ENCODE data around the gene COA3. TPM values are rescaled to one million over a fixed set of nuclear protein-coding genes. Genes with fewer than 3 reads are reported as not detected.
A peak's percentile ranks its signal among the peaks of the same experiment; 100 is the strongest.
"Not testable (repeated sequence)": the region's sequence is repeated elsewhere in the genome, so short reads cannot be mapped to it uniquely, and the experiment has no call there.

Gene COA3
- total RNA-seq, 1 experiment from 2014 or later: 95.0 TPM

DNA sequence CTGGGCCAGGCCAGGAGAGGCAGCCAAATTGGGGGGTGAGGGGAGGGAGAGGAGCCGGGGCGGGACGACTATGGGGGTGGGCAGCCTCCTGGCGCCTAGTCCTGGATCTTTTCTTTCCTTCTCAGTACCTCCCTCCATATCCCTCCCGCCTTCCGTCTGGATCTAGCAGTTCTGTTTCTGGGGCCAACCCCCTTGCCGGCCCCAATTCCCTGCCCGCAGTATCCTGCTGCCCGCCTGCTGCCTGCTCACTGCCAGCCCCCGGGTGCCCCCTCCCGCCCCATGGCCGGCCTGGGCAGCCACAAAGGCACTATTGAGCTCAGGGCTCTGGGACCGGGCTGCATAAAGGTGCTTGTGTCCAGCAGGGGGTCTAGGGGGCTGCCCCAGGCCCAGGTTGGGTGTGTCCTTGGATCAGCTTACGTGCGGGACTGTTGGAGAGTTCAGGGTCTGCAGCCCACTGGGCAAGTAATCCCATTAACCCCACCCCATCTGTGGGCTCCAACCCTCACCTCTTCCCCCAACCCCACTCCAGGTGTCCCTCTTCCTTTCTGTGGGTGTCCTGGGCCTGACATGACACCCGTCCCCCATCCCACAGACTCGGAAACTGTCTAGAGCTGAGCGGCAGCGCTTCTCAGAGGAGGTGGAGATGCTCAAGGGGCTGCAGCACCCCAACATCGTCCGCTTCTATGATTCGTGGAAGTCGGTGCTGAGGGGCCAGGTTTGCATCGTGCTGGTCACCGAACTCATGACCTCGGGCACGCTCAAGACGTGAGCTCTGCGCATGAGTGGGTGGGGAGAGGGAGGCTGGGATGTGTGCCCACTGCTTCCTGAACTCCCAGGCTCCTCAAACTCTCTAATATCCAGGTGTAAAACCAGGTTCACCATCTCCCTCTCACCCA, 16.1 kb downstream of the COA3 start:
- no peak for DNase-seq (ENCODE audit: low read depth)

DNA sequence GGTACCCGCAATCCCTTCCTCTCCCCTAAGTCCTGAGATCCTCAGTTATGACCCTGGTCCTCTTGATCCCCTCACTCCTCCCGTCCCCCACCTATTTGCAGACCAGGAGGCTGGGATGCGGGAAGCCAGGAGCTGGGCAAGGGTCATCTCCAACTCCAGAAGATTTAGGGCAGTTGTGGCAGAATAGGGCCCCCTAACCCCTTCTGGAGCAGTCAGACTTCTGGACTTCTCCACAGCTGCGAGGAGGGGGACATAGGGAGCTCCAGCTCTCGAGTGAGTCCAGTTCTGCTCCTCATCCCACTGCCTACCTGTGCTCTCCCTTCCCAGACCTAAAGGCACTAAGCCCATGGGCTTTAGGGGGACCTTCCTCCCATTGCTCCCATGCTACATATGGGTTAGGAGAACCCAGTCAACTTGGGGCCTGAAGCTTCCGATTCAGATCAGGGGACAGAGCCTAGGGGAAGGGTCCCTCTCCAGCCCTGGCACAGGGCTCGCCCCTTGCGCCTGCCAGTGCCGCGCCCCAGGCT, 16.8 kb downstream of the COA3 start:
- DNase-seq (ENCODE audit: low read depth): no peak

DNA sequence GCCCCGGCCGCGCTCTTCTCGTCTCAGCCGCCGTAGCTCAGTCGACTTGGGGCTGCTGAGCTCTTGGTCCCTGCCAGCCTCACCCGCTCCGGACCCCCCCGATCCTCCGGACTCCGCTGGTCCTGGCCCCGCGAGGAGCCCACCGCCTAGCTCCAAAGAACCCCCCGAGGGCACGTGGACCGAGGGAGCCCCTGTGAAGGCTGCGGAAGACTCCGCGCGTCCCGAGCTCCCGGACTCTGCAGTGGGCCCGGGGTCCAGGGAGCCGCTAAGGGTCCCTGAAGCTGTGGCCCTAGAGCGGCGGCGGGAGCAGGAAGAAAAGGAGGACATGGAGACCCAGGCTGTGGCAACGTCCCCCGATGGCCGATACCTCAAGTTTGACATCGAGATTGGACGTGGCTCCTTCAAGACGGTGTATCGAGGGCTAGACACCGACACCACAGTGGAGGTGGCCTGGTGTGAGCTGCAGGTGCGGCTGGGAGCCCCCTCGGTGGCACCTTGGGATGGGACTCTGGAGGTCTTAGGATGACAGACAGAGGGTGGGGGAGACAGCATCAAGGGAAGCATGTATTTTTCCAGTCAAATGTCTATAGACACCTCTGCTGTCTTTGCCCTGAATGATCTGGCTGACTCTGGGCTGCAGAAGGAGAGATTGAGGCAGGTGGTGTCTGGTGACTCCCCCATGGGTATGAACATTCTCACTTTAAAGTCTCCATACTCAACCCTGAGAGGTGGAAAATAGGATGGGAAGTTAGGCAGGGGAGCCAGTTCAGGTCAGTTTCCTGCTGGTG, 17.5 kb downstream of the COA3 start:
- no peak for DNase-seq (ENCODE audit: low read depth)

DNA sequence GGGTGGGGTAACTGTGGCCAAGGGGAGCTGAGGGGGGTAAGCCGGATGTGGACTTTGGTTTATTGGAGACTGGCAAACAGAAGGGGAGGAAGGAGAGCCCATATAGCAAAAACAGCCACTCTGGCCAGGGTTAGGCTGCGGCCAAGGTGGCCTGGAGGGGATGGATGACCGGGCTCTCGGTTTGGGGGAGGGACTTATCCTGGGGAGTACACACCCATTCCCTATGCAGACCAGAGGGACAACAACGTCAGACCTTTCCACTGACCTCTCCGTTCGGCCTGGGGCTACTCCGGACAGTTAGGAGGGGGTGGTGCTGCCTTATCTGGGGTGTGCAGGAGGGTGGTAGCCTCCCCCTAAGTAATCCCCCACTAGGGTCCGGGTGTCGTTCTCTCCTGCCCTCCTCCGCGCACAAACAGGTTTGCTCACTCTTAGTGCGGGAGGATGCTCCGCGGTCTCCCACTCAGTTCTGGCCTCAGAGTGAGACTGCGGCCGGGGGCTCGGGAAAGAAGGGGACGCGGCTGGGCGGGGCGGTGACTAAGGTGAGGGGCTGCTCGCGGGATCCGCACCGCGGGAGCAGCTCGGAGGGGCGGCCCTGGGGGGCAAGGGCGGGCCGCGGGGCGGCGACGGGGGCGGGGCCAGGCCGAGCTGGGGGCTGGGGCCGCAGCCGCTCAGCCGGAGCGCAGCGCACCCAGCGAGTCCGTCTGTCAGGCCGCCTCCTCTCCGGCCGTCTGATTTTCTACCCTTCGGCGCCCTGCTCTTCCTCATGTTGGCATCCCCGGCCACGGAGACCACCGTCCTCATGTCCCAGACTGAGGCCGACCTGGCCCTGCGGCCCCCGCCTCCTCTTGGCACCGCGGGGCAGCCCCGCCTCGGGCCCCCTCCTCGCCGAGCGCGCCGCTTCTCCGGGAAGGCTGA, 18.3 kb downstream of the COA3 start, which contains the start of gene WNK4:
Gene WNK4 (plus strand): TSS at position 675 of the 915 bp plus-strand sequence. CDS start 89 bp downstream, at position 764.
- peak; percentile 87 for DNase-seq (ENCODE audit: low read depth)

DNA sequence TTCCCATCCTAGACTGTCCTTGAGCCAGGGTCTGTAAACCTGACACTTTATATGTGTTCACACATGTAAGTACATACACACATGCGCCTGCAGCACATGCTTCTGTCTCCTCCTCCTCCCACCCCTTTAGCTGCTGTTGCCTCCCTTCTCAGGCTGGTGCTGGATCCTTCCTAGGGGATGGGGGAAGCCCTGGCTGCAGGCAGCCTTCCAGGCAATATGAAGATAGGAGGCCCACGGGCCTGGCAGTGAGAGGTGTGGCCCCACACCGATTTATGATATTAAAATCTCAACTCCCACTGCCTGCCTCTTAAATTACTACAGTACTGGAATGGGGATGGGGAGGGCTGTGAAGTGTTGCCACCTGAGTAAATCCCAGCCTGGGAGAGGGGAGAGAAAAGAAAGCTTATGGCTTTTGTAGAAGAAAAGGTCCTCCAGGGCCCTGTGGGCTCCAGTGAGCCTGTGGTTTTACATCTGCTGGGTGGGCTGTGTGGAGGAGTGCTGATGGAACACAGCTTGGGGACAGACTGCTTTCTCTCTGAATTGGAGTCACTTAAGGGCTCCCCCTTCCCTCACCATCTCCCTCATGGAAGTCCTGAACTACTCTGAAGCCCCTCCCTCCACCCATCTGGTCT, 19.1 kb downstream of the COA3 start:
- no peak for DNase-seq (ENCODE audit: low read depth)

DNA sequence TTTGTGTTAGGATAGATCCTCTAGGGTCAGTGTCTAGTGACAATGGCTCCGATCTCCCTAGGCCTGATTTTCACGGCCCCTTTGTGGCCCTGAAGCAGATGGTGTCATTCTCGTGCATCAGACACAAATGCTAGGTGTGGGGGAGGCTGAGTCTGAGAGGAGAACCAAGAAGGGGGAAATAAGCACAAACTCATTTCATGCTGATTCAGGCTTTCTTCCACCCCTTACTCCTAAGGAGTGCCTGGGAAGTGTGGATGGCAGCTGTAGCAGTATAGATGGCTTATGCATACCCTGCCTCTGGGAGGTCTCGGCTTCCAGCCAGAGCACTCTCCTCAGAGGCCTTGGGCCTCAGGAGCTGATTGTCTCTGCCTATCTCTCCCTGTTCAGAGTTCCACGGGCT, 19.9 kb downstream of the COA3 start:
- DNase-seq (ENCODE audit: low read depth): no peak

DNA sequence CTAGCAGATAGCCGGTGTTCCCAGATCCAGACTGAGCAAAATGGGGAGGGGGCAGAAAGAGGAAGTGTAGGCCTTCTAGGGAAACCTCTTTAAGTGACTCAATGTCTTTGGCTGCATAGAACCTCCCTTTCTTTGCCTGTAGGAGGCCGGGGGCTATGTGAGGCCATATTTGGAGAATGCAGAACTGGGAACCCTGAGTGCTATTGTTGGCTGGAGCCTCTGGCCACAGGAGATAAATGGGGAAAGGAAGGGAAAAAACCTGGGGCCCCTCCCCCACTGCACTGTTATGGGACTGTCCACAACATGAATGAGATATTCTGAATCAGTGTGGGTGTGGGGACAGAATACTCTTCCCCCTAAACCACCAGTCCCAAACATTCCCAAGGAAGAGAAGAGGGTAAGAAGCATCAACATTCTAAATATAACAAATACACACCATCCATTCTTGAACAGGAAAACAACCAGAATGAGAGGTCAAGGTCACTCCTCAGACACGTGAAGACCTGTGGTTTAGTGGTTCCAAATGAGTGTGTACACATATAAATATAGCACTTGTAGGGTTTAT, 22.9 kb downstream of the COA3 start:
- peak; percentile 88 for DNase-seq (ENCODE audit: low read depth)

DNA sequence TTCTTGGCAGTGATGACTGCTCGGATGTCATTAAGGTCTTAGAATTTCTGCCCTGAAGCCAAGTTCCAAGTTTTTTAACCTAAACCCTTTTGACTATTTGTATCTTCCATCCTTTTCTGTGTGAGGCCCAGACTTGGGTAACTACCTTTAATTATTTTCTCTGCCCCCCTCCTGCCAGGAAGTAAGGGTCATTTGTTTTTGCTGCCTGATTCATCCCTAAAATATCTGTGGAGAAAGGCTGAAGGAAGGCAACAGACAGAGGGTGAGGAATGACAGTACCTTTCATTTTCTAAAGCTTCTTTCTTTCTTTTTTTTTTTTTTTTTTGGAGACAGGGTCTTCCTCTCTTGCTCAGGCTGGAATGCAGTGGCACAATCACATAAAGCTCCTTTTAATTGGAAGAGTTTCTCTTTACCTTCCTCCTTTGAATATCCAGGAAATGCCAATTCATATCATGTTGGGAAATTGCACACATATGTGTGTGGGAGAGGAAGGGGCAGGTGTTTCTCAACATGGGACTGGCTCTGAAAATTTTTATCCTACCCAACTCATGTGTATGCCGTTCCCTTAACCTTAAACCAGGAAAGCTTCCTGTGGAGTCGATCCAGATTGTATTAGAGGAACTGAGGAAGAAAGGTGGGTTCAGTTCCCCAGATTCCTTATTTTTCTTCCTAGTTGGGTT, 24.3 kb downstream of the COA3 start:
- peak; percentile 83 for DNase-seq (ENCODE audit: low read depth)

DNA sequence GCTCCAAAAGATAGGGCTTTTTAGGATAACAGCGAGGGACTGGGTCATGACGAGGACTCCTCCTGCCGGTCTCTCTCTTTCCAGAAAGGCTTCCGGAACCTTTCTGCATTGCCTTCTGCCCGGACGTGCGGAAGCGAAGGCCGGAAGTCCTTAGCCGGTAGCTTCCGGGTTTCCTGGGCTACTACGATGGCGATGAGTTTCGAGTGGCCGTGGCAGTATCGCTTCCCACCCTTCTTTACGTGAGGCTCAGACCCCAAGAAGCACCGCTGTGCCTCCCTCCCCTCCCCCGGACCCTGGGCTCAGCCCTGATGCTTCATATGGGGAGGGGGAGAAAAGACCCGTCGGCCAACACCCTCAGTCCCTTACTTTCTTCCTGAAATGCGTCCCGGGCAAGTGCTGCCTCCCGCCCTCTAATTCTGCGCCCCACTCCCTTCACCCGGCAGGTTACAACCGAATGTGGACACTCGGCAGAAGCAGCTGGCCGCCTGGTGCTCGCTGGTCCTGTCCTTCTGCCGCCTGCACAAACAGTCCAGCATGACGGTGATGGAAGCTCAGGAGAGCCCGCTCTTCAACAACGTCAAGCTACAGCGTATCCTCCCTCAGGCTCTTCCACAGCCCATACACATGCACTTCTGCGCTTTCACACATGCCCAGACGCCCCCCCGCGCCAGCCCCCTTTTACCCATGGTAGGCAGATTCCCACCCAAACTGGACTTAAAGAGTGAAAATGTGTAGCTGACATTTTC, 25.0 kb downstream of the COA3 start, which contains the start of gene VPS25:
Gene VPS25 (plus strand): TSS at position 160 of the 746 bp plus-strand sequence. CDS start 27 bp downstream, at position 187.
- peak; percentile 84 for DNase-seq (ENCODE audit: low read depth)

DNA sequence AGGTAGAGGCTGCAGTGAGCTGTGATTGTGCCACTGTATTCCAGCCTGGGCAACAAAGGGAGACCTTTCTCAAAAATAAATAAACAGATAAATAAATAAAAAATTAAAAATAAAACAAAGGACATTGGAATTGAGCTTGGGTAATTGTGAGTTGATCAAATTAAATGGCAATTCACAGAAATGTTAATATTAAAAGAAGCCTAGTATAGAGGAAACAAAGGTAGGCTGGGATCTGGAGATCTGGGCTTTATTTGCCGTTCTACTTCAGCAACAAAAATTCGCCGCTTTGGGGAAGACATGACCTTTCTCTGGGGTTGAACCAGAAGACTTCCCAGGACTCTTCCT, 25.6 kb downstream of the COA3 start:
- DNase-seq (ENCODE audit: low read depth): no peak

DNA sequence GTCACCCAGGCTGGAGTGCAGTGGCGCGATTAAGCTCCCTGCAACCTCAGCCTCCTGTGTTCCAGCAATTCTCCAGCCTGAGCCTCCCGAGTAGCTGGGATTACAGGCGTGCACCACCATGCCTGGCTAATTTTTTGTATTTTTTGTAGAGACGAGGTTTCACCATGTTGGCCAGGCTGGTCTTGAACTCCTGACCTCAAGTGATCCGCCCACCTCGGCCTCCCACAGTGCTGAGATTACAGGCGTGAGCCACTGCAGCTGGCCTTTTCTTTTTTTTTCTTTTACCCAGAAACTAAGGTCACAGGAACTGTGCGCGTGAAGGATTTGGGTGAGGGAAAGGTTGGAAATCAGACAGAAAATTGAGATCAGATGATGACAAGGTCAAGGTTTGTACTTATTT, 28.5 kb downstream of the COA3 start:
- DNase-seq (ENCODE audit: low read depth): not testable (repeated sequence)

DNA sequence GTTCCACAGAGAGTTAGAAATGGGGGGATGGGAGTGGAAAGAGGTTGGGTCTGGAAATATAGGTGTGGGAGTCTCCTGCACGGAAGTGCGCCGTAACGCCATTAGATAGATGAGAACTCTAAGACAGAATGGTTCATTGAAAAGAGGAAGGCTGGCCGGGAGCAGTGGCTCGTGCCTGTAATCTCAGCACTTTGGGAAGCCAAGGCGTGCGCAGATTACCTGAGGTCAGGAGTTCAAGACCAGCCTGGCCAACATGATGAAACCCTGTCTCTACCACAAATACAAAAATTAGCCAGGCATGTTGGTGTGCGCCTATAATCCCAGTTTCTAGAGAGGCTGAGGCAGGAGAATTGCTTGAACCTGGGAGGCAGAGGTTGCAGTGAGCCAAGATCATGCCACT, 30.5 kb downstream of the COA3 start:
- DNase-seq (ENCODE audit: low read depth): not testable (repeated sequence)

DNA sequence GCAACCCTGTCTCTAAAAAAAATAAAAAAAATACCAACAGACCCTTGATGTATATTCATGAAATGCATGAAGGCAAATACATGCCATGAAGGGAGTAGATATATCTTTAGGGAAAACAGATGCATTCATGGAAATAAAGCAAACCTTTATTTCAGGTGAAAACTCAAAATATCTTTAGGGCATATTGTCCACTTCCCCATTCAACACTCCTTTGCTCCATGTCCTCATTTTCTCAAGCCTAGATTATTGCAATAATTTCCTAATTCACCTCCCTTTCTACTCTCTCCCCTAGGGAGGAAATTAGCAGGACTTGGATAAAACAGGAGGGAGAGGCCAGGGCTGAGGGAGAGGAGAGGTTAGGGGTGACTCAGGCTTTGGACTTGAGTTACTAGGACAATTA, 31.0 kb downstream of the COA3 start:
- no peak for DNase-seq (ENCODE audit: low read depth)

DNA sequence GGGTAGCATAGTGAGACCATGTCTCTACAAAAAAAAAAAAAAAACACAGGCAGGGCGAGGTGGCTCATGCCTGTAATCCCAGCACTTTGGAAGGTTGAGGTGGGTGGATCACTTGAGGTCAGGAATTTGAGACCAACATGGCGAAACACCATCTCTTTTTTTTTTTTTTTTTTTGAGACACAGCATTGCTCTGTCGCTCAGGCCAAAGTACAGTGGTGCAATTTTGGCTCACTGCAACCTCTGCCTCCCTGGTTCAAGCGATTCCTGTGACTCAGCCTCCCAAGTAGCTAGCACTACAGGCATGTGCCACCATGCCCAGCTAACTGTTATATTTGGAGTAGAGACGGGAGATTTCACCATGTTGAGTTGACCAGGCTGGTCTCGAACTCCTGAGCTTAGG, 32.4 kb downstream of the COA3 start:
- no peak for DNase-seq (ENCODE audit: low read depth)

DNA sequence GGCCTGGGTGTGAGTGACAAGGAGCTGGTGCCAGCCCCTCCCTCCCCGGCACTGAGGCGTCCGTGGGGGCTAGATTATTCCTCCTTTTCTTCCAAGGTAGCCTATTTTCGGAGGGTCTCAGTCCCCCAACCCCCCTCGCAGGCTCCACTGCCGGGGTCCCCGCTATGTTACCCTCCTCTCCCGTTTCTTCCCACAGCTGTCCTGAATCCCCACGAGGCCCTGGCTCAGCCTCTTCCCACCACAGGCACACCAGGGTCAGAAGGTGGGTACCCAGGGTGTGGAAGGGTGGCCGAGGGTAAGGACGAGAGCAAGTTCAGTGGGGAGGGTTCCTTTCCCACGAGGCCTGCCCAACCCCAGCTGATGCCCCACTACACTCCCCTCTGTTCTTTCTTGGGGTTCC, 36.9 kb downstream of the COA3 start:
- DNase-seq (ENCODE audit: low read depth): no peak

DNA sequence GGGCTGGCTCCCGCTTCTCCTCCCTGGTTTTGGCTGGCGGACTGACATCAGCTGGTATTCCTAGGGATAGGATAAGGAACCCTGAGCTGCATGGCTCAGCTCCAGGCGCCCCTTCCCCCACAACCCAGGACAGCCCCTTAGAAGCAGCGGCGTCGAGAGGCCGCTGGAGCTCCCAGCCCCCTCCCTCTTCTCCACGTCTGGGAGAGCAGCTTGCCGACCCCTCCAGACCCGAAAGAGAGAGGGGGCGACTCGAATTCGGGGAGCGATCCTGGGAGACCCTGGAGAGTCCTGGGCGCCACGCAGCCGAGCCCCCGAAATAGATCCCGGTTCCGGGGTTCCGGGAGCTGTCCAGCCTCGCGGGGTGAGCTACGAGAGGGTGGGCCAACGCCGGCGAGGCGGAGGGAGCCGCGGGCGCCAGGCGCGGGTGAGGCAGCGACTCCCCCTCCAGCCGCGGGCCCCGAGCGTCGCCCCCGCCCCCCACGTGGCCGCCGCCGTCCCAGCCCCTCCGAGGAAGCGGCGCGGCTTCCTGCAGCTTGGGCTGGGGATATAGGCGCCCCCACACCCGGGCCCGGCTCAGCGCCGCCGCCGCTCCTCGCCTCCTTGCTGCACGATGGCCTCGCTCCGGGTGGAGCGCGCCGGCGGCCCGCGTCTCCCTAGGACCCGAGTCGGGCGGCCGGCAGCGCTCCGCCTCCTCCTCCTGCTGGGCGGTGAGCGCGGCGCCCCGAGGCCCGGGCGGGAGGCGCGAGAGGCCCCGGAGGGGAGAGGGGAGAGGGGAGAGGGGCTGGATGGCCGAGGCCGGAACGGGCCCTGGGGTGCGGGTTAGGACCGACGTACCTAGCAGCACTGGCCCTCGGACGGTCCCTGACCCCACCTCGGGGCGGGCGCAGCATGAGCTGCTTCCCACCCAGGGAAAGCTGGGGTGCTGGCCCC, 37.6 kb downstream of the COA3 start, which contains the start of gene RAMP2:
Gene RAMP2 (plus strand): TSS at position 576 of the 930 bp plus-strand sequence. CDS start 35 bp downstream, at position 611.
- DNase-seq (ENCODE audit: low read depth): no peak

DNA sequence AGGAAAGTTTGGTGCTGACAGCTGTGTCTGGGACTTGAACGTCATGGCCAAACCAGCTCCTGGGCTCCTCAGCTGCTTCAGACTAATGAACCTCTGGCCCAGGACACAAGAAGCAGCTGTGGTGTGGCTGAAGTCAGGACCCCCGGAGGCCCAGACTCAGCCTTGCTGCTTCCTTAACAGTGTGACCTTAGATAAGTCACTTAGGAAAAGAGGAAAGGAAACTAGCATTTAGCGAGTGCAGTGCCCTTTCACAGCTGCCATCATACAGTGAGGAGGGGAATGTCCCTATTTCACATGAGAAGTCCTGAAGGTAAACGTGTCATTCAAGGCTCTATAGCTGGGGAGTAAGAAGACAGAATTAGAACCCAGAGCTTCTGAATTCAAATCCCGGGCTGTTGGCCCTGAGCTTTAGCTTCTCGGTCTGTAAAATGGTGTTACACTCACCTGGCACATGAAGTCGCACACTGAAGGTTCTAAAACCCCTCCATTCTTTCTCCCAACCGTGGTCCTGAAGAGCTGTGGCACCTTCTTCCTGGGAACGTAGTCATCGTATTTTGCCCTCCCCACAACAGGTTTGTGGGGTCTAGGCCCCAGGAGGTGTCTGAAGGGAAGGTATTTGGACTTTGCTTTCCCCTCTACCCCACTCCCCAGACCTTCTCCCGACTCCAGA, 38.4 kb downstream of the COA3 start:
- DNase-seq (ENCODE audit: low read depth): no peak

All from M059J (cell line).